ENCODE data around the gene LIN7A.

LIN7A gene, protein sequence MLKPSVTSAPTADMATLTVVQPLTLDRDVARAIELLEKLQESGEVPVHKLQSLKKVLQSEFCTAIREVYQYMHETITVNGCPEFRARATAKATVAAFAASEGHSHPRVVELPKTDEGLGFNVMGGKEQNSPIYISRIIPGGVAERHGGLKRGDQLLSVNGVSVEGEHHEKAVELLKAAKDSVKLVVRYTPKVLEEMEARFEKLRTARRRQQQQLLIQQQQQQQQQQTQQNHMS

DNA sequence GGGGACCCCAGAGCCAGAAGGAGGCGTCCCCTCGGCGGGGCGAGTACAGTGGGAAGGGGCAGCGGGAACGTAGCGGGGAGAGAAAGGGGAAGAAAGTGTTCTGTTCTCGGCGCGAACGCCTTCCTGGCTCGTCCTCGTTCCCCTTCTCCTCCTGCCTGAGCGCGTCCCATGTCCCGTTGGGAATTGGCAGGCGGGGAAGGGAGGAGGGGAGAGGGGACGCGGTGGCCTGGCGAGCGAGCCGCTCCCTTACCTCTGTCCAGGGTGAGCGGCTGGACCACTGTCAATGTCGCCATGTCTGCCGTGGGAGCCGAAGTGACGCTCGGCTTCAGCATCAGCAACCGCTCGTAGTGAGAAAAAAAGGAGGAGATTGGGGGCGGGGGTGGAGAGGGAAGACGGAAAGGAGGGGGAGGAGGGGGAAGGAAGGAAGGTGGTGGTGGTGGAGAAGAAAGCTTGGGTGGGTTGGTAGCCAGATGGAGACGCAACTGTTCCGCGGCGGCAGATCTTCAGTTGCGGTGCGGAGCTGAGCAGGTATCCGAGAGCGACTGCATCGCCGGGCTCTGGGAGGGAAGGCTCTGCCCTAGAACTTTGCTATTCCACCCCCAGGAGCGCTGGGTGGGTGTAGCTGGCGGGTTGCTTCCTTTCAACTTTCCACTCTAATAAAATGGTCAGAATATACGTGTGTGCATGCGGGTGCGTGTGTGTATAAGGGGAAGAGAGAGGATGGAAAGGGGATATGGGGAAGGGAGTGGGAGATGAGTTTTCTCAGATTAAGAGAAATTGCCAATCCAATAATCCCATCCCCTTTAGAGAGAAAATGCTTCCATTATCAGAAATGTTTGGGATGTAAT lies at the start of gene LIN7A:
TSS of gene LIN7A (minus strand) at position 544 of the 848 bp plus-strand sequence. CDS start at position 332, 212 bp downstream.
- in situ Hi-C loops (cut with MboI; ENCODE audit: low sequenced_read_pairs) = no loop called here

DNA sequence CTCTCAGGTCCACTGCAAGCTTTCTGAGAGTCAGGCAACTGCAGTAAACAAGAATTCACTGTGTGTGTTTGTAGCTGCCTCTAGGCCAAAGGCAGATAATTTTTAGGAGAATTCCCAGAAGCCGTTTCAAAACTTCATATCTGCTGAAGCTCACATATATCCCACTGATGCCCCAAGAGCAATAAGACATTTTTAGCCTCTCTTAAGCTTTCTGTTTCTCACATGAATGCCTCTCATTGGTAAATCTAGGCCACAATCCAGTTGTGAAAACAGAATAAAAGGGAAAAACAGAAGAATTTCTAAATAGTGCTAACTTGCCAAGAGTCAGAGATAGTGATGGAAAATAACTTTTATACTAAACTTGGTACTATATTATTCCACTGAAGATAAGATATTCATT lies 48.5 kb upstream of the LIN7A start:
- in situ Hi-C loops (cut with MboI; ENCODE audit: low sequenced_read_pairs) = no loop called here

DNA sequence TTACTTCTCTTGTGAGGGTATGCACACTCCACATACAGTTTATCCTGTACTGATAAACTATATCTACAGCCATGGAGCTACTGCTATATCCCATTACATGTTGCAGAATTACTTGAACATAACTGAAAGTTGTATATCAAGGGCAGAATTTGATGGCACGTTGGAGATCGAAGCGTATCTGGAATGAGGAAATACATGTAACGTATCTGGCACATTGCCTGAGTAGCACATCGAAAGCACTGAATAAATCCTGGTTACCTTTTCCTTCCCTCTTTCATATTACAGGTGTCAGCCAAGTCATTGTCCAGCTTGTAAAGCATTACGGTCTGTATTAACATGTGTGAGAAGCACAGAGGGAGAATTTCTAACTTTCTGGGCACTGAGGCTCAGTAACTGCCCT lies 42.1 kb upstream of the LIN7A start:
- in situ Hi-C loops (cut with MboI; ENCODE audit: low sequenced_read_pairs) = no loop called here

DNA sequence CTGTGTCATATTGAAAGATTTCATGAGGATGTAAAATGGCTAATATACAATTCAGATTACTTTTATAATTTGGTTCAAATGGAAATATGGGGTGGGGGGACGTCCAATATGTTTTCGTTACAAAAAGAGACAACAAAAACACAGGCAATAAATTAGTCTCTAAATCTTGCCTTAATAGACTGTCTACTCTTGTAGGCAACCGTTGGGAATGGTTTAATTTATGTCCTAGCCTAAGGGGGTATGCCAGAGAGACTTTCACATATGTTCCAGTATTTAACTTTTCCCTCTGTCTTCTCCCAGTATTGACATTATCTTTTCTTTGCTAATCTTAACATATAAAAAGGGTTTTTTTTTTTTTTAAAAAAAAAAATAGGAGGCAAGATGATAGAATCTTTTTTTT lies 41.5 kb upstream of the LIN7A start:
- in situ Hi-C loops (cut with MboI; ENCODE audit: low sequenced_read_pairs) = no loop called here

DNA sequence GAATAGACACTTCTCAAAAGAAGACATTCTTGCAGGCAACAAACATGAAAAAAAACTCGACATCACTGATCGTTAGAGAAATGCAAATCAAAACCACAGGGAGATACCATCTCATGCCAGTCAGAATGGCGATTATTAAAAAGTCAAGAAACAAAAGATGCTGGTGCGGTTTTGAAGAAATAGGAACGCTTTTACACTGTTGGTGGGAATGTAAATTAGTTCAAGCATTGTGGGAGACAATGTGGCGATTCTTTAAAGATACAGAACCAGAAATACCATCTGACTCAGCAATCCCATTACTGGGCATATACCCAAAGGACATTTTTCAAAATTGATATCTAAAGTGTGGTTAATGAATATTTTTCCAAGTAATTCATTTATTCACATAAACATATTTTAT lies 39.6 kb upstream of the LIN7A start:
- in situ Hi-C loops (cut with MboI; ENCODE audit: low sequenced_read_pairs) = no loop called here

DNA sequence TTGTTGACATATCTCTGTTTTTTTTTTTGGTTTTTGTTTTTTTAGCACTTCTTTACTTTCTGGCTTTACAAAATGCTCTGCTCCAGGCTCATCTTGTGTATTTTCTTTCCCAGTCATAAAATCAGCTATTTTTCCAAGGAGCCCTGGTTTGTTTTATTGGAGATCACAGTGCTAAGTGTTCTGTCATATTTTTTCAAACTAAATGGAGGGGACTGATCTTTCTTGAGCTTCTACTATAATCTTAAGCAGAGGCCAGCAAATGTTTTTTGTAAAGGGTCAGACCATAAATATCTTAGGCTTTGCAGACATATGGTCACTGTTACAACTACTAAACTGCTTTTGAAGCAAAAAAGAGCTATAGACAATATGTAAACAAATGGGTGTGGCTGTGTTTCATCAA lies 30.6 kb upstream of the LIN7A start:
- in situ Hi-C loops (cut with MboI; ENCODE audit: low sequenced_read_pairs) = no loop called here

DNA sequence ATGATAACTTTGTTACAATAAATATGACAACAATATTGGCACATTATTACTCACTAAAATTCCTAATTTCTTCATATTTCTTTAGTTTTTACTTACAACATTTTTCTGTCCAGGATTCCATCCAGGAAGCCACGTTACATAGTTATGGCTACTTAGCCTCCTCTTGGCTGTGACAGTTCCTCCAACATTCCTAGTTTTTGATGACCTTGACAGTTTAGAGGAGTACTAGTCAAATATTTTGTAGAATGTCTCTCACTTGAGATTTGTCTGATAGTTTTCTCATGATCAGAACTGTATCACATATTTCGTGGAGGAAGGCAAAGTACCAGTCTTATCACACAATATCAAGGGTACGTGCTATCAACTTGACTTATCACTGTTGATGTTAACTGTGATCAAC lies 29.8 kb upstream of the LIN7A start:
- in situ Hi-C loops (cut with MboI; ENCODE audit: low sequenced_read_pairs) = no loop called here

DNA sequence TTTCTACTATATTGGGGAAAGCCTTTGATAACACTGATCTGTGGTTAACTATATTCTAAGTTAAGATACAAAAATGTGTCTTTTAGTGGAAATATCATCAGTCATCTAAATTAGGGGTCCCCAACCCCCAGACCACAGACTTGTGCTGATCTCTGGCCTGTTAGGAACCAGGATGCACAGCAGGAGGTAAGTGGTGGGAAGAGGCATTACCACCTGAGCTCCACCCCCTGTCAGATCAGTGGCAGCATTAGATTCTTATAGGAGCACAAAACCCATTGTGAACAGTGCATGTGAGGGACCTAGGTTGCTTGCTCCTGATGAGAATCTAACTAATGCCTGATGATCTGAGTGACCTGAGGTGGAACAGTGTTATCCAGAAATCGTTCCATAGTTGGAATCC lies 28.3 kb upstream of the LIN7A start:
- in situ Hi-C loops (cut with MboI; ENCODE audit: low sequenced_read_pairs) = no loop called here

DNA sequence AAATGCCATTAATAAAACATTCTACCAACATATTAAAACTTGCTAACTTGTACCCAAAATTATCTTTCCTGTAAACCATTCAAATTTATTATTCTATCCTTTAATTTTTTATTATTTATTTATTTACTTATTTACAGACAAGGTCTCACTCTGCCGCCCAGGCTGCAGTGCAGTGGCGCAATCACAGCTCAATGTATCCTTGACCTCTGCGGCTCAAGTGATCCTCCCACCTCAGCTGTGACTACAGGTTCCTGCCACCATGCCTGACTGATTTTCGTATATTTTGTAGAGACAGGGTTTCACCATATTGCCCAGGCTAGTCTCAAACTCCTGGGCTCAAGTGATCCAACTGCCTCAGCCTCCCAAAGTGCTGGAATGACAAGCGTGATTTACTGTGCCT lies 20.4 kb upstream of the LIN7A start:
- in situ Hi-C loops (cut with MboI; ENCODE audit: low sequenced_read_pairs) = no loop called here

DNA sequence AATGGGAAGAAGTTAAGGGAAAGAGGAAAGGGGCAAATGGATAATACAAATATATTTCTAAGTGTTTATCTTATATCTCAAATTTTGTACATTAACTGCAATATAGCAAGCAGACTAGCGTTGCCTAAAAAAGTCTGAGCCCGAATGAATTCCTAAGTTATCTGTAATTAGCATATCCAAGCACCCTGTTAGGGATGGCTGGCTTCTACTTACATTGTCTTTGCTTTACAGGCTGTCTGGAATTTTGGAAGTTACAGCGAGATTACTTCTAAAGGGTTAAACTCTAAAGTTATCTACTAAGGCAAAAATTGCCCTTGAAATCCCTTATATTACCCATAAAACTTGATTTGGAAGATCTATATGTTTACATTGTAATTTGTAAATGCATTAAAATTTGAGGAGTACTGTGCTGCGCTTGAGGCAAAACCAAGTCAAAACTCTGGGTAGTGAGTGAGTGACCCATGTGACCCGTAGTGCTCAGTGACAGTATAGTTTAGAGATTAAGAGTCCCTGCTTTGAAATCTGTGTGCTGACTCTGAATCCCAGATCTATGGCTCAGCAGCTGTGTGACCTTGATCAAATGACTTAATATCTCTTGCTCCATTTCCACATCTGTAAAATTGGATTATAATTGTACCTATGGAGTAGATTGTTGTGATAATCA lies 17.3 kb upstream of the LIN7A start:
- in situ Hi-C loops (cut with MboI; ENCODE audit: low sequenced_read_pairs) = no loop called here

DNA sequence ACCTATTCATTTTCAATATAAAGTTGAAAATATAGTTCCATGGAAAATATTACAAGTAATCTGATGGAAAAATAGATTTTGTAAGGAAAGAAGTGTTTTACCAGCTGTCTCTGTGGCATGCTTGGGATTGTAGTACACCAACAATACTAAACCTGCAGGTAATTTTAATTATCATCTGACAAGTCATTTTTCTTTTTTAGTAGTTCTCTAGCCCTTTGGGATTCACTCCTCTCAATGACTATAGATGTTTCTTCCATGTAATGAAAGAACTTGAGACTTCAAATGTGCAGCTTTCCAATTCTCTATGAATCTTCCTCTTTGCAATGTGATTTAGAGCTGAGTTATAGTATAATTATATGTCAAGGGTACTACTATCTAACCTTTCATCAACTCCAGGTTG lies 14.7 kb upstream of the LIN7A start:
- in situ Hi-C loops (cut with MboI; ENCODE audit: low sequenced_read_pairs) = no loop called here

DNA sequence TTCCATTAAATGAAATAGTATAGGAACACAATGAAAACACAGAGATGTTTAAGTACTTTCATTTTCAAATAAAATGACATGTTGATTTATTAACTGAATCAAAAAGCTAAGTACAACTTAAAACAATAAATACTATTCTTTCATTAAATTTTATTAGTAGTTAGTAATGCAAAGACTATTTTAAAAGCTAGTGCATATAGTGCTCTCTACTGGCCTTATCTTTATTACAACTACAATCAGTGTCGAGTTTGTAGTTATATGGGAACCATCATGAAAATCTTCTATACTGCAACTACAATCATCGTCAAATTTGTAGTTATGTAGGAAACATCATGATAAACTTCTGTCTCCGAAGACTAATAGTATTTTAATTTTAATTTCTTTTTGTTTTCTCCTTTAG lies 8.9 kb upstream of the LIN7A start:
- in situ Hi-C loops (cut with MboI; ENCODE audit: low sequenced_read_pairs) = no loop called here

DNA sequence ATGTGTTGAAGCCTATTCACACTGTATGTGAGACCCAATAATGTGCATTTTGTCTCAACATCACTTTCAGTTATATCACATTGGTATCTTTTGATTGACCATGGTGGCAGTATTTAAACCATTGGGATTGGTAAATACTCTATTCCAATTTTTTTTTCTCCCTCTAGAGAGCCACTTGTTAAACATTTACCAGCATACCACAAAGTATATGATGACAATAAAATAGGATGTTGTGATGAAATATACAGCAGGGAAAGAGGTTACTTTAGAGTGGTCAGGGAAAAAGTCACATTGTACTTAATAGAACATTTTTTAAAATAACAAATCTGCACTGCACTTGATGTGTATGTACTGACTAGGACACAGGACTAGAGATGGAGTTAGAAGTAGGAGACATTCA lies 5.6 kb upstream of the LIN7A start:
- in situ Hi-C loops (cut with MboI; ENCODE audit: low sequenced_read_pairs) = no loop called here

DNA sequence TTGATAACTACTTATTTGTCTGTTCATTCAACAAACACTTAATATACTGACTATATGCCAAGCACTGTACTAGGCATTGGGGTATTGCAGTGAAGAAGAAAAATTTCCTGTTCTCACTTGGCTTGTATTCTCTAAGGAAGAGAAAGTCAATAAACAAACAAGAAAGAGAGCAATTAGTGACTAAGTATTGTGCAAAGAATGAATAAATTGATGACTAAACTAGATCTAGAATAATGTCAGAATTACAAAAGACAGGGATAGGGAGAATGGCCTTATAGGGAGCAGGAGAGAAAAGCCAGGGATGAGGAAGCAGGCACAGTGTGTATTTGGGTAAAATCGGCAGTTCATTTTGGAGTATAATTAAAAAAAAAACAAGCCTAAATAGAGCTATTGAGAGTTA lies 4.2 kb upstream of the LIN7A start:
- in situ Hi-C loops (cut with MboI; ENCODE audit: low sequenced_read_pairs) = no loop called here

DNA sequence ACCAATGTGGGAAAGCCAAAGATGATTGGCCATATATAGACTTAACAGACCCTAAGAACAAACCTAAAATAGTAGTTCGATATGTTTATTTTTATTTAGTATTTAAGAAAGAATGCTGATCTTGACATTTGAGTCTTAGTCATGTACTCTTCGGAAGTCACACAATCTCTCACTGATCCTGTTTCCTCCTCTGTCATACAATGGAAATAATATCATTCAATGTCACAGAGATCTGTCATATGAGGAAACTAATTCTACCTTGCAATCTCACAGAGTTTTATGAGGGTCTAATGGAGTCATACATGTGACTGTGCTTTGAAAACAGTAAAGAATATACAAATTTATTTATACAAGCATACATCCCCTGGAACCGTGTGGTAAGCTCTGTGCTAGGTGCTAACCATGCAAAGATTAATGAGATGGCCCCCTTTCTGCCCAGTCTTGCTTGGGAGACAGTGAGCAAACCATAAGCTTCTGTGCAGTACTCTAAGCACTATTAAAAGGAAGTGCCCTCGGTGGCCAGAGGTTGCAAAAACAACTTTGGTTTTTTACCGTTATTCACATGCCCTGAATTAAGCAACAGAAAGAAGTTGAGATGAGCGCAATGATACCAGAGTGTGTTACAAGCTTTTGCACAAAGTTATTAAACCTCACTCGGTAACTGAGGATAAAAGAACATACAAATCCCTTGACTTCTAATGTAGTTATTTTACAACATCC lies 1.7 kb upstream of the LIN7A start:
- in situ Hi-C loops (cut with MboI; ENCODE audit: low sequenced_read_pairs) = no loop called here

DNA sequence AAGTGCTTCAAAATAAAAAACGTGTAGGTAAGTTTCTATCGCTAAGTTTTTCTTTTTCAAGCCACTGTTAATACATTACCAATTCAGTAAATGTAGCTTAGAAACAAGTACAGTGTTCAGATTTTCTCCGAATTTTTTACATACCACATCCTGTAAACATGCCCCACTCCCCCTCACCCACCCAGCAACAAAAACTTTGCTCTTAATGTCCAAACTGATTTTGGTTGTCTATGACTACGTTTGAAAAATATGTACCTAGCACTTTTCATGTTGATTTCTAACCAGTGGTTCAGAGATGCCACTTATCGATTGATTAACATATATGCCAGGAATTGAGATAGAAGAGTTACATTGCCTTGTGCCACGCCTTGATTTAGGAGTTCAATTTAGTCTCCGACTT lies 663 bp upstream of the LIN7A start:
- in situ Hi-C loops (cut with MboI; ENCODE audit: low sequenced_read_pairs) = no loop called here

DNA sequence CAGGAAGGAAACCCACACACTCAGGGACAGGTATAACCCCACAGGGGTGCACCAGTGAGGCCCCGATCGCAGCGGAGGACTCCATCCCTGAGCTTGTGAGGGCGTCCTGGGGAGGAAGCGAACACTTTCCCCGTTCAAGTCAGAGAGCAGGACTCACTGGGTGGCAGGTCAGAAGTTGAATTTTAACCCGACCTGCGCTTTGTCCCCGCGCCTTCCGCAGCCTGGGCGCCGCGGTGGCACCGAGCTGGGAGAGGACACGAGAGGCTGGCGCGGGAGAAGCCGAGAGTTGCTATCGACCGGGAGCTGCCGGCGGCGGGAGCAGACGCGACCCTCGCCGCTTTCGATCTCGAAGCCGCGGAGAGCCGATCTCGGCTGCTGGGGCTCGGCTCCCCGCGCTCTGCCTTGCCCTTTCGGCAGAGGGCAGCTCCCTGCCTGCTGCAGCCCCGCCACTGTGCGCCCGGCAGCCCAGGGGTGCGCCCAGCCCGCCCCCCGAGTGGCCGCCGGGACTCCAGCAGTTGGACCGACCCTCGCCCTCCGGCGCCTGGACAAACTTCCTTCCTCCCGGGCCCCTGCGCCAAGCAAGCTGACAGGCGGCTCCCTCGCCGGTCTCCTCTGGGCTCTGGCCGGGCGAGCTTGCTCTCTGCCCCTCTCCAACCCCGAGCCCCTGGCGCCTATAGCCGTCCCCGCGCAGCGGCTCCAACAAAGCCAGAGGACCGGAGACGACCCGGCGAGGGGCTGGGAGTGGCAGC lies 918 bp downstream of the LIN7A start:
- in situ Hi-C loops (cut with MboI; ENCODE audit: low sequenced_read_pairs) = no loop called here

DNA sequence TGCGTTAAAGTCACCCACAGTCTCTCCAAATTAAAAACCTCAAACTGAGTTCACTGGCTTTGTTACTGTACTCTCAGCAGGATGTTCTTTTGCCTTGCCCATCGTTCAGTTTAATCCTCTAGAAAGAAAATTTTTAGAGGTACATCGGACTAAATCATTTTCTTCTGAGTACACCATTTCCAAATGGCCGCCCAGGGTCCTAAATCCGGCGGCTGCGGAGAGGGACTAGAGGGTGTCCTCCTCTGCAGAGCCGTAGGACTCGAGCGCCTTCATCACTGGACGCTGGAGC lies 1.4 kb downstream of the LIN7A start:
- in situ Hi-C loops (cut with MboI; ENCODE audit: low sequenced_read_pairs) = no loop called here

DNA sequence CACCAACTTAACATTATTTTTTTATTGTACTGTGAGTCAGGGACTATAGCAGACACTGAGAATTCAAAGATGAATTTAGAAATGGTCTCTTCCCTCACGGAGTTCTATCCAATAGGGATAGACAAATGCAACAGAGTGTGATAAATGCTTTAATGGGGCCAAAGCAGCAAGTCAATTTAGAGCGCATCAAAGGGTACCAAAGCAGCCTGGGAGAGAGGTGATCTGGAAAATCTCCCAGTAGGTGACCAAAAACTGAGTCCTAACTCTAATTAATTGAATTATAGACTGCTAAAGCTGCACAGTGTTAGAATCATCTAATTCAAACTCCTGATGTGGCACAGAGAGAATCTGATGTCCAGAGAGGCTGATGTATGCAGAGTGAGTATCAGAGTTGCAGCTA lies 2.6 kb downstream of the LIN7A start:
- in situ Hi-C loops (cut with MboI; ENCODE audit: low sequenced_read_pairs) = no loop called here

DNA sequence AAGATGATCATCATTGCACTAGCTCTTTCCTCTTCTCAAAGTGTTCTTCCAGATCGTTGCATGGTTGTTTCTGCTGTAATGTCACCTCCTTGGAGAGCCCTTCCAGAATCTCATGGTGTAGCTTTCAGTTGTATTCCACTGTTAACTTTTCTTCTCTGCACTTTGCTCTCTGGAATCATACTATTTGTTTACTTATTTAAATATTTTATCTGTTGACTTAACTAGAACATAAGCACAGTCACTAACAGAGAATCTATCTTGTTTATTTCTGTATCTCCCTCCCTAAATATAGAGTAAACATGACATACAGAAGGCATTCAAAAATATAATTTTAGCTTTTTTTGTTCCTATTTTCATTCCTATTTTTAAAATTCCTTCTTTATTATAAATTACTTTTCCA lies 11.8 kb downstream of the LIN7A start:
- in situ Hi-C loops (cut with MboI; ENCODE audit: low sequenced_read_pairs) = no loop called here

DNA sequence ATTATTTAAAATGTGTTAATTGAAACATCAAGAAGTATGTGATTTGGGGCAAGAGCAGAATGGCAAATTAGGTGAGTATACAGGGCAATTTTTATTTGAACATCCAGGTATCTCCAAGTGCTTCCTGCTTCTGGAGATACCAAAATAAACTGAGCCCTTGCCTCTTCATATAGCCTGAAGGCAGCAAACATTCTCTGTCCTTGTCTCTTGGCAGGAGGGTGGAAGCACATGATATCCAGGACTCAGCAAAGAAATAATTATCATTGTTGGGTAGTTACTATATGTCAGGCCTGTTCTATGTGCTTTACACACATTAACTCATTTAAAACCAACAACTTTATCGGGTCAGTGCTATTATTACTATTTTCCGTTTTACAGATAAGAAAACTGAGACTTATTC lies 12.5 kb downstream of the LIN7A start:
- in situ Hi-C loops (cut with MboI; ENCODE audit: low sequenced_read_pairs) = no loop called here

All from hTERT RPE-1 (cell line).